Heart left ventricle (tissue), 16 donors: ENCODE results near the gene PRKCB. TPM values are rescaled to one million over a fixed set of nuclear protein-coding genes. Genes with fewer than 3 reads are reported as not detected.

Experiments
- ATAC-seq, 4 donors: fragments of 200-7000 bp; cut with Tn5 transposase; one replicate each; pipeline ENCODE4 v1.9.1; 2020 to 2022; ENCODE audit warnings: moderate library complexity in 4 of 4, mild to moderate bottlenecking in 3 of 4, moderate number of reproducible peaks in 1 of 4
- DNase-seq, 5 donors: peaks; one replicate each; pipeline ENCODE4 v3.0.0-alpha.2; 2020
- H3K27ac ChIP-seq, 12 donors: fragments of 200-600 bp; sonication (generic) in 4 of 12; one replicate each; pipeline versions ENCODE4 v1.5.0 to v1.8.0; 2016 to 2022; ENCODE audit warnings: mild to moderate bottlenecking in 2 of 12
- H3K27me3 ChIP-seq, 9 donors: fragments of 200-600 bp; sonication (generic) in 2 of 9; one replicate each; pipeline versions ENCODE4 v1.5.1 to v1.8.0; 2016 to 2022; ENCODE audit warnings: mild to moderate bottlenecking in 3 of 9
- H3K36me3 ChIP-seq, 9 donors: fragments of 200-600 bp; sonication (generic) in 2 of 9; one replicate each; pipeline versions ENCODE4 v1.5.0 to v1.8.0; 2018 to 2022; ENCODE audit warnings: mild to moderate bottlenecking in 2 of 9
- H3K4me1 ChIP-seq, 12 donors: fragments of 200-600 bp; sonication (generic) in 4 of 12; one replicate each; pipeline versions ENCODE4 v1.5.0 to v1.8.0; 2016 to 2022; ENCODE audit warnings: mild to moderate bottlenecking in 3 of 12
- H3K4me3 ChIP-seq, 12 donors: fragments of 200-600 bp; sonication (generic) in 4 of 12; one replicate each; pipeline versions ENCODE4 v1.5.0 to v1.8.0; 2017 to 2022; ENCODE audit warnings: mild to moderate bottlenecking in 9 of 12, moderate library complexity in 4 of 12
- H3K9me3 ChIP-seq, 12 donors: fragments of 200-600 bp; sonication (generic) in 4 of 12; one replicate each; pipeline versions ENCODE4 v1.5.0 to v1.8.0; 2016 to 2022; ENCODE audit warnings: mild to moderate bottlenecking in 1 of 12
- CTCF ChIP-seq, 12 donors: fragments of 200-600 bp; sonication (generic) in 4 of 12; IDR thresholded peaks; one replicate each; pipeline versions ENCODE4 v1.5.0 to v1.8.0; 2018 to 2022; ENCODE audit warnings: antibody characterized with exemption in 12 of 12, mild to moderate bottlenecking in 5 of 12
- POLR2A ChIP-seq, 2 donors: fragments of 450-650 bp; IDR thresholded peaks; one replicate each; pipeline ENCODE4 v1.6.1; 2017; ENCODE audit warnings: antibody characterized with exemption in 2 of 2, mild to moderate bottlenecking in 2 of 2, moderate library complexity in 2 of 2
- WGBS, 4 donors: extraction: QIAGEN DNeasy Blood & Tissue Kit in 2 of 4; methylation state at CpG; one replicate each; pipeline versions ENCODE4 v1.1.5 to v1.1.7; 2013 to 2018; 5-methylcytosine and 5-hydroxymethylcytosine counted together
- intact Hi-C, 10 donors: fragments of 100-400 bp; cut with DNase I; formaldehyde crosslinking; loops; one replicate each; pipeline versions ENCODE4 v1.11.1 to v1.14.2; 2022
- polyA plus RNA-seq, 2 donors: library from polyadenylated mRNA; stranded (reverse); fragments of 200-250 nt; gene quantifications; one replicate each; pipeline ENCODE4 v1.2.3, GENCODE V29; 2013
- total RNA-seq, 9 donors: library from RNA; depleted of rRNA in 2 of 9; stranded (reverse); fragments of >200 nt in 2 of 9; fragmentation: NEBNext Ultra II Directional in 3 of 9; extraction: Animal tissue kit (Norgen Biotek cat#: 25700) in 3 of 9; gene quantifications; one replicate each; pipeline versions ENCODE4 v1.1.0 to v1.2.4, GENCODE V29; 2016 to 2023
- donor health status: ischemic (EF 13 %, LVEDD 7.1; RV severe dilation, severe dysfunction).
- donor health status: healthy with polysubstance abuse.
- donor health status: DM: no; HTN: yes; CAD: no.
- donor health status: DM: no; HTN: no; CAD: no.
- donor health status: ischemic (EF 25% LVEDD 6.9; RV normal size, moderate dysfunction).
- donor health status: ischemic (EF 25% LVEDD 5.7; RV mildly dilated, moderate dysfunction).
- donor health status: healthy.
- donor health status: DM: yes; HTN: yes; CAD: no.
- donor health status: ischemic (EF 35%, LVEDD 5.7; RV mildly dilated, moderate dysfunction).
- donor health status: nonischemic (EF 11% LVEDD 7.7; RV severe dilation, severe dysfunction).
- donor health status: DM: yes; HTN: yes; CAD: no.
- donor health status: PGD.
- donor health status: ischemic (EF 29% LVEDD 5.4; RV normal size, mild dysfunction).
- donor health status: nonischemic (EF 23%, LVEDD 6.1; RV moderate dilation, normal function).

Gene PRKCB
- total and polyA plus RNA-seq, 11 donors = 0.30 to 18.4 (median 1.7) TPM

GRCh38 chr16:23965137-23965733 is 129.5 kb downstream of the PRKCB start:
- H3K4me1 ChIP-seq = peaks cover 0 to 3% (median 0%) of the 10 kb centered on the region in 12 donors
- no peak overlapping the region for H3K27ac ChIP-seq
- DNase-seq (no peak), ATAC-seq (no peak)
- WGBS, 4 donors = 78 to 93% (median 86%) methylated on average over 6 of the region's 6 CpGs
- no peaks in the 10 kb centered on the region for H3K36me3 ChIP-seq
- H3K27me3 ChIP-seq = peaks cover 0 to 7% (median 0%) of the 10 kb centered on the region in 9 donors
- intact Hi-C loops = no loop called here
- TF ChIP-seq CTCF (IDR thresholded peaks at IDR 0.05) (no peak), POLR2A (IDR thresholded peaks at IDR 0.05) (no peak)
- no peaks in the 10 kb centered on the region for H3K9me3 ChIP-seq
- H3K4me3 ChIP-seq = no peak overlapping the region

- H3K4me1 ChIP-seq = no peaks in the 10 kb centered on the region
- H3K36me3 ChIP-seq = no peaks in the 10 kb centered on the region
- H3K27ac ChIP-seq = no peak overlapping the region
- no peaks in the 10 kb centered on the region for H3K9me3 ChIP-seq
- H3K4me3 ChIP-seq = no peak overlapping the region
- DNase-seq (no peak), ATAC-seq (no peak)
- intact Hi-C loops = no loop called here
- TF ChIP-seq CTCF (IDR thresholded peaks at IDR 0.05) = no peak
- TF ChIP-seq POLR2A (IDR thresholded peaks at IDR 0.05) = no peak
- H3K27me3 ChIP-seq = peaks cover 0 to 7% (median 0%) of the 10 kb centered on the region in 9 donors
- 35 to 40% (median 37%) methylated on average over 10 of the region's 10 CpGs for WGBS, 4 donors
Observed at GRCh38 chr16:23966597-23967394, 131.0 kb downstream of the PRKCB start.

- H3K4me1 ChIP-seq = no peaks in the 10 kb centered on the region
- intact Hi-C loops = no loop called here
- 91 to 97% (median 94%) methylated on average over 6 of the region's 6 CpGs for WGBS, 4 donors
- no peaks in the 10 kb centered on the region for H3K36me3 ChIP-seq
- no peak overlapping the region for H3K27ac ChIP-seq
- ATAC-seq = no peak
- H3K9me3 ChIP-seq = no peaks in the 10 kb centered on the region
- no peak for DNase-seq
- TF ChIP-seq POLR2A (IDR thresholded peaks at IDR 0.05) (no peak), CTCF (IDR thresholded peaks at IDR 0.05) (no peak)
- H3K4me3 ChIP-seq = no peak overlapping the region
- peaks cover 0 to 7% (median 0%) of the 10 kb centered on the region in 9 donors for H3K27me3 ChIP-seq
Observed at GRCh38 chr16:23967775-23968174, 132.0 kb downstream of the PRKCB start.

- DNase-seq (no peak), ATAC-seq (no peak)
- Histone ChIP-seq H3K27me3 (peaks cover 0 to 8% (median 0%) of the 10 kb centered on the region in 9 donors), H3K36me3 (no peaks in the 10 kb centered on the region), H3K9me3 (no peaks in the 10 kb centered on the region), H3K27ac (no peak overlapping the region), H3K4me3 (no peak overlapping the region), H3K4me1 (no peaks in the 10 kb centered on the region)
- no peak for TF ChIP-seq POLR2A (IDR thresholded peaks at IDR 0.05)
- no peak for TF ChIP-seq CTCF (IDR thresholded peaks at IDR 0.05)
- intact Hi-C loops = no loop called here
- WGBS, 4 donors = 79 to 88% (median 84%) methylated on average over 6 of the region's 6 CpGs
Observed at GRCh38 chr16:23968176-23968575, 132.4 kb downstream of the PRKCB start.
